GM13977 (cell line): ENCODE measurements around the gene CPT1C.

Source experiments
- DNase-seq: peaks from one replicate; pipeline ENCODE4 v3.0.0; 2012; ENCODE audit warnings: low spot score
- CTCF ChIP-seq: IDR thresholded peaks from 2 replicates; pipeline ENCODE4 v1.5.1; 2012; ENCODE audit warnings: mild to moderate bottlenecking, control low read depth; ENCODE audit not compliant: insufficient read depth; ENCODE audit errors: extremely low read depth, missing control alignments
- in situ Hi-C: fragments of 300-500 bp; cut with MboI; formaldehyde crosslinking; loops from one replicate; pipeline ENCODE4 v1.12.0; 2022; ENCODE audit warnings: low sequenced_read_pairs, low pct_unique_long_range_greater_than_20kb, mixed read lengths, inconsistent platforms; ENCODE audit not compliant: unreplicated experiment

Gene CPT1C

GRCh38 chr19:49655570-49656455 is 35.1 kb upstream of the CPT1C start:
- DNase-seq: no peak
- TF ChIP-seq CTCF: no peak
- in situ Hi-C loops: no loop called here

- TF ChIP-seq CTCF: no peak
- in situ Hi-C loops: no loop called here
- DNase-seq: peak; percentile 26
These were observed 34.3 kb upstream of the CPT1C start for GRCh38 chr19:49656456-49657109.

DNA sequence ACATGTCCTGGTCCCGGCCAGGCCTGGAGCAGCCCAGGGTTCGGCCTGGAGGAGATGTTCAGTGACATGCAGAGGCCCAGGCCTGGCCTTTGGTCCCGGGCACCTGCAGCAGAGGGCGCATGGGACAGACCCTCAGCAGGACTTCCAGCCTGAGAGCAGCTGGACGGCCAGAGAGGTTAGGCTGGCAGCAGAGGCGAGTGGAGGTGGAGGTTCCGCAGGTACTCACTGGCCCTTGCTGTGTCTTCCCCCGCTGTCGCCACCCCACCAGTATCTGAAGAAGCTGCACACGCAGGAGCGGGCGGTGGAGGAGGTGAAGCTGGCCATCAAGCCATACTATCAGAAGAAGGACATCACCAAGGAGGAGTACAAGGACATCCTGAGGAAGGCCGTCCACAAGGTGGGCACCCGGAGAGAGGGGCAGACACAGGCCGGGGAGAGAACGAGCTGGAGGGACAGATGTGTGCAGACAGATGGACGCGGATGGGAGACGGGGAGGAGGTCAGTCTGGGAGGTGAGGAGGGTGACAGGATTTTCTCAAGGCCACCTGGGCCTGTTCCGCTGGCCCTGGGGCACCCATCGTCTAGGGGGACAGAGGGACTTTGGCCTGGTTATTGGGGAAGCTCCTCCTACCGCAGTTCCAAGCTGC is 33.3 kb upstream of the CPT1C start:
- no peak for TF ChIP-seq CTCF
- no peak for DNase-seq
- in situ Hi-C loops: no loop called here

DNA sequence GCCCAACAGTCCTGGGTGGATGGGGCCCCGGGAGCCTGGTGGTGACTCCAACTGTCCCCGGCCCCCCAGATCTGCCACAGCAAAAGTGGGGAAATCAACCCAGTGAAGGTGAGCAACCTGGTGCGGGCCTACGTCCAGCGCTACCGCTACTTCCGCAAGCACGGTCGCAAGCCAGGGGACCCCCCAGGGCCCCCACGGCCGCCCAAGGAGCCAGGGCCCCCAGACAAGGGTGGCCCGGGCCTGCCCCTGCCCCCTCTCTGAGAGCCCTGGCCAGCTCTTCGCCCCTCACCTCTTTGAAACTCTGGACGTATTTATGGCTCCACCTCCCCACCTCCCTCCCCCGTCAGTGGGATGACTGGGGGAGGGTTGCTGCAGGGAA is 32.8 kb upstream of the CPT1C start:
- TF ChIP-seq CTCF: no peak
- in situ Hi-C loops: no loop called here
- peak; percentile 22 for DNase-seq

DNA sequence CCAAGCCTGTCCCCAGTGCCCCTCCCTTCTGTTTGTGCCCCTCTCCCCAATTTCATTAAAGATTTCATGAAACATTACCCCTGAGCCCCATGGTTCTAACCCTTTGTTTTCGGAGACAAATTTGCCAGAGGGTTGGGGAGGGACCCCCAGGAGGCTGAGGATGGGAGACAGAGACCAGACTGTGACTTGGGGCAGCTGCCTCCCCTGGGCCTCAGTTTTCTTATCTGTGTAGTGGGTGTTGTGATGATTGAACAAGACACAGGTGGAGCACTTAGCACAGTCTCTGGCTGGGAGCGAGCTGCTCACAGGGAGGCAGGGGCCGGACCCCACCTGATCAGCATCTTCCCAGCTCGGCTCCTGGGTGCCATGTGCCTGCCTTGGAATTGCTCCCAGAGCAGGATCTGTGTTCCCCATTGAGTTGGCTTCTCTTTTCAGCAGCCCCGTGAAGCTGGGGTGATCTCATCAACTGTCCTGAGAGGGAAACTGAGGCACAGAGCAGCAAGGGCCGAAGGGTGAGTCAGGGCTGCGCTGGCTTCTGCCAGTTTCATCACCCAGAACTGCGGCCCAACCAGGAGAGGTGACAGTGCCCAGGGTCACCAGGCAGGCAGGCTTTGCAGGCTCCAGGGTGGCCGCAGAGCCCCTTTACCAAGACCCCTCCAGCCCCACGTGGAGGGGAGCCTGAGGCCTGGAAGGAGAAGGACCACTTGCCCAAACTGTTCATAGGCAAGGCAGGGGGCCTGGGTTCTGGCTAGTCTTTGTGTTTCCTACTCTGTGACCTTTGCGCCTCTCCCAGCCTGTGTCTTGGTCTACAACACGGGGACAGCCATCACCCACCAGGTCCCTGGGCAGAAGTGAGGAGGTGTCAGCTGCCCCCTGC is 32.1 kb upstream of the CPT1C start:
- in situ Hi-C loops: no loop called here
- DNase-seq: peak; percentile 21
- TF ChIP-seq CTCF: no peak
